K562 (cell line): Measurements from ENCODE around the gene ZFP69B. TPM values are rescaled to one million over a fixed set of nuclear protein-coding genes. Genes with fewer than 3 reads are reported as not detected.

Experiments
- ATAC-seq: fragments of 200-7000 bp; cut with Tn5 transposase; 3 replicates; pipeline ENCODE4 v1.9.1; 2020; ENCODE audit warnings: moderate library complexity
- BruUV-seq: library from RNA; stranded (reverse); fragments of 400-500 nt; replicated peaks from 2 replicates; lab custom pipeline; 2021; lab: Mats Ljungman, UMichigan
- CTCF ChIA-PET: fragments of 300-600 bp; formaldehyde crosslinking; extraction: SDS; loops from one replicate; lab custom pipeline; 2021; ENCODE audit warnings: low intra/inter-chr PET ratio; lab: Yijun Ruan, JAX
- POLR2A ChIA-PET: fragments of 300-600, 350-650 bp; sonication (Branson Sonifier 250); formaldehyde crosslinking; extraction: SDS; loops from one replicate; lab custom pipeline; 2021; ENCODE audit warnings: antibody characterized with exemption, inconsistent platforms; lab: Yijun Ruan, JAX
- DNase-seq, 4 experiments: peaks; one replicate each; pipeline versions ENCODE4 v3.0.0 to v3.0.0-alpha.2; 2011 to 2018; ENCODE audit warnings: low spot score in 3 of 4, mixed read lengths in 3 of 4; ENCODE audit errors: extremely low read depth in 1 of 4
- FAIRE-seq: peaks from 2 replicates; lab custom pipeline; 2011; peaks lifted over from hg19 to GRCh38; lab: Jason Lieb, UNC
- H2AFZ ChIP-seq: 2 replicates; pipeline ENCODE4 v1.6.0; 2011; ENCODE audit warnings: low read depth, low read length, control low read depth, inconsistent platforms
- H3K27ac ChIP-seq: fragments of 200-600 bp; 3 replicates; pipeline ENCODE4 v1.8.0; 2011; ENCODE audit warnings: low read depth, mild to moderate bottlenecking, control low read depth, inconsistent platforms, low read length, moderate library complexity, mixed read lengths; ENCODE audit errors: extremely low read depth
- H3K27me3 ChIP-seq, 2 experiments: fragments of 300-600 bp in 1 of 2; 2 replicates in 1 of 2; 3 replicates in 1 of 2; pipeline versions ENCODE4 v1.6.0 to v1.8.0; 2011; ENCODE audit warnings: inconsistent platforms in 2 of 2, low read length in 2 of 2, mild to moderate bottlenecking in 1 of 2, mixed read lengths in 1 of 2, moderate library complexity in 1 of 2; ENCODE audit not compliant: control insufficient read depth in 2 of 2, insufficient read depth in 2 of 2
- H3K36me3 ChIP-seq: fragments of 300-600 bp; 3 replicates; pipeline ENCODE4 v1.8.0; 2011; ENCODE audit warnings: mild to moderate bottlenecking, low read length, inconsistent platforms; ENCODE audit not compliant: control insufficient read depth, insufficient read depth
- H3K4me1 ChIP-seq, 2 experiments: fragments of 200-600 bp in 1 of 2; replicated peaks in 1 of 2; 2 replicates in 1 of 2; 3 replicates in 1 of 2; pipeline versions ENCODE4 v1.5.1 to v1.8.0; 2011; ENCODE audit warnings: inconsistent platforms in 2 of 2, low read length in 2 of 2, mild to moderate bottlenecking in 1 of 2, mixed read lengths in 1 of 2, moderate library complexity in 1 of 2; ENCODE audit not compliant: control insufficient read depth in 2 of 2, insufficient read depth in 2 of 2
- H3K4me2 ChIP-seq: 2 replicates; pipeline ENCODE4 v1.6.1; 2011; ENCODE audit warnings: low read length, control low read depth, inconsistent platforms, mixed read lengths; ENCODE audit not compliant: insufficient read depth
- H3K4me3 ChIP-seq: fragments of 200-600 bp; sonication (generic), shearing (Covaris generic); 2 replicates; pipeline ENCODE4 v1.5.1; 2016; ENCODE audit warnings: control low read depth, inconsistent platforms
- H3K79me2 ChIP-seq: fragments of 200-600 bp; 3 replicates; pipeline ENCODE4 v1.8.0; 2011; ENCODE audit warnings: low read length, inconsistent platforms; ENCODE audit not compliant: control insufficient read depth, insufficient read depth
- H3K9ac ChIP-seq, 2 experiments: 2 replicates each; pipeline versions ENCODE4 v1.6.0 to v1.6.1; 2011; ENCODE audit warnings: low read depth in 2 of 2, low read length in 2 of 2, control low read depth in 1 of 2, inconsistent platforms in 1 of 2, mild to moderate bottlenecking in 1 of 2, mixed read lengths in 1 of 2; ENCODE audit not compliant: insufficient read depth in 1 of 2
- H3K9me1 ChIP-seq: one replicate; pipeline ENCODE4 v1.6.0; 2011; ENCODE audit warnings: inconsistent platforms, mild to moderate bottlenecking, low read length, moderate library complexity; ENCODE audit not compliant: control insufficient read depth, insufficient read depth
- H3K9me3 ChIP-seq: replicated peaks from 2 replicates; pipeline ENCODE4 v1.5.1; 2011; ENCODE audit warnings: low read depth, low read length, inconsistent platforms; ENCODE audit not compliant: control insufficient read depth, insufficient read depth
- H4K20me1 ChIP-seq: replicated peaks from 2 replicates; pipeline ENCODE4 v1.6.1; 2011; ENCODE audit warnings: low read length, inconsistent platforms, mixed read lengths; ENCODE audit not compliant: control insufficient read depth, insufficient read depth
- MCM7 ChIP-seq, 2 experiments: fragments of 450-650 bp; IDR thresholded peaks; 2 replicates each; pipeline ENCODE4 v1.6.1; 2016 to 2018
- PTBP1 ChIP-seq: fragments of 200-400 bp; formaldehyde crosslinking; IDR thresholded peaks from 2 replicates; pipeline ENCODE4 v1.6.1; 2017; ENCODE audit warnings: low read depth, low read length
- SAP30 ChIP-seq: fragments of 200-600 bp; sonication (generic); IDR thresholded peaks from 2 replicates; pipeline ENCODE4 v1.6.1; 2012; ENCODE audit warnings: borderline replicate concordance, low read depth, mild to moderate bottlenecking, moderate library complexity, low read length, control low read depth, inconsistent platforms; ENCODE audit not compliant: insufficient read depth, poor library complexity, severe bottlenecking
- SMARCE1 ChIP-seq: fragments of 450-650 bp; IDR thresholded peaks from 2 replicates; pipeline ENCODE4 v1.7.1; 2016; ENCODE audit warnings: mild to moderate bottlenecking
- ZNF146 ChIP-seq: IDR thresholded peaks from one replicate; pipeline ENCODE4 v1.6.1; 2018; ENCODE audit warnings: missing compliant biosample characterization; ENCODE audit not compliant: unreplicated experiment
- WGBS: fragments of 100-300 bp; shearing (Covaris generic); methylation state at CpG from one replicate; pipeline ENCODE4 v1.1.6; 2016; ENCODE audit warnings: low coverage, mixed read lengths; ENCODE audit not compliant: insufficient coverage; ENCODE audit errors: missing lambda C conversion rate; 5-methylcytosine and 5-hydroxymethylcytosine counted together
- in situ Hi-C: fragments of 300-500 bp; cut with MboI; formaldehyde crosslinking; loops from 4 replicates; pipeline ENCODE4 v1.15.0; 2018; ENCODE audit warnings: inconsistent platforms, mixed read lengths
- intact Hi-C: fragments of 100-400 bp; cut with micrococcal nuclease; formaldehyde crosslinking; loops from 2 replicates; pipeline ENCODE4 v1.14.2; 2022
- polyA plus RNA-seq, 8 experiments: library from polyadenylated mRNA; depleted of rRNA in 4 of 8; stranded (reverse) in 5 of 8; unstranded in 3 of 8; fragments of >200 nt; fragmentation: Nextera tagmentation in 2 of 8; fragmentation: Illumina TruSeq in 1 of 8; extraction: Ambion mirVana in 2 of 8; extraction: Trizol in 1 of 8; gene quantifications; 2 replicates each; pipeline versions ENCODE4 v1.2.1 to v1.2.3, GENCODE V29; 2011 to 2014; ENCODE audit warnings: inconsistent platforms in 1 of 8, missing spikeins in 1 of 8
- total RNA-seq, 7 experiments: library from RNA; depleted of rRNA in 6 of 7; stranded (reverse); fragments of >200 nt in 6 of 7; fragmentation: Illumina TruSeq in 2 of 7; extraction: Trizol in 2 of 7; gene quantifications; 2 replicates each; pipeline versions ENCODE4 v1.2.1 to v1.2.3, GENCODE V29; 2011 to 2021; ENCODE audit warnings: low replicate concordance in 1 of 7
- TF ChIP-seq, protein P1 (sequence below): fragments of 250-450 bp; sonication (Bioruptor Pico); IDR thresholded peaks from 2 replicates; pipeline ENCODE4 v1.8.0; 2021; ENCODE audit warnings: moderate library complexity, mild to moderate bottlenecking, inconsistent platforms
- TF ChIP-seq, protein P2 (sequence below): fragments of 250-450 bp; sonication (Bioruptor Pico); IDR thresholded peaks from 2 replicates; pipeline ENCODE4 v1.5.0; 2021; ENCODE audit warnings: mild to moderate bottlenecking, moderate library complexity

Gene ZFP69B
- total and polyA plus RNA-seq, 9 of the 15 experiments (the other 6 are each of a cell fraction or from before 2014, with no cell fraction given), result 1.6 to 10.3 (median 8.4) TPM

DNA sequence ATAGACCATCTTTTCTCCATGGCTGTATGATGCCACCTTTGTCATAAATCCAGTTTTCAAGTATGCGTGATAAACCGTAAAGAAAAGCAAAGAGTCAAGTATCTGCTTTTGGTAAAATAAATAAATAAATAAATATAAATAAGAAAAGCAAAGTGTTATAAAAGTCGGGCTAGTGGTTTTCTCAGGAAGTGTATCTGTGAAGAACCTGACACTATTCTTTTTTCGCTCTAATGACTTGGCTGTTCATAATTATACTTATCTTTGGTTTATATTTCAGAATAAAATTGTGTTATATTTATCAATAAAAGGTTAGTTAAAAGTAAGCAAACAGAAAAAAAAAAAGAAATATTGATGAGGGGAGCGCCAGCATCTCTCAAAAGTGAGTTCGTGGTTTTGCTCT is 57.7 kb downstream of the ZFP69B start:
- peak overlapping the region; percentile 70 for H3K4me2 ChIP-seq
- in situ Hi-C loops (no loop called here), intact Hi-C loops (no loop called here)
- no peak for FAIRE-seq
- TF ChIP-seq SAP30, result no peak
- TF ChIP-seq SMARCE1, result no peak
- TF ChIP-seq MCM7 (IDR thresholded peaks at IDR 0.05), result no peak
- TF ChIP-seq PTBP1, result no peak
- TF ChIP-seq, protein P1, sequence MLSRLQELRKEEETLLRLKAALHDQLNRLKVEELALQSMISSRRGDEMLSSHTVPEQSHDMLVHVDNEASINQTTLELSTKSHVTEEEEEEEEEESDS (CRISPR knock-in tag), result no peak
- TF ChIP-seq ZNF146 (CRISPR knock-in tag), result no peak
- TF ChIP-seq, protein P2, sequence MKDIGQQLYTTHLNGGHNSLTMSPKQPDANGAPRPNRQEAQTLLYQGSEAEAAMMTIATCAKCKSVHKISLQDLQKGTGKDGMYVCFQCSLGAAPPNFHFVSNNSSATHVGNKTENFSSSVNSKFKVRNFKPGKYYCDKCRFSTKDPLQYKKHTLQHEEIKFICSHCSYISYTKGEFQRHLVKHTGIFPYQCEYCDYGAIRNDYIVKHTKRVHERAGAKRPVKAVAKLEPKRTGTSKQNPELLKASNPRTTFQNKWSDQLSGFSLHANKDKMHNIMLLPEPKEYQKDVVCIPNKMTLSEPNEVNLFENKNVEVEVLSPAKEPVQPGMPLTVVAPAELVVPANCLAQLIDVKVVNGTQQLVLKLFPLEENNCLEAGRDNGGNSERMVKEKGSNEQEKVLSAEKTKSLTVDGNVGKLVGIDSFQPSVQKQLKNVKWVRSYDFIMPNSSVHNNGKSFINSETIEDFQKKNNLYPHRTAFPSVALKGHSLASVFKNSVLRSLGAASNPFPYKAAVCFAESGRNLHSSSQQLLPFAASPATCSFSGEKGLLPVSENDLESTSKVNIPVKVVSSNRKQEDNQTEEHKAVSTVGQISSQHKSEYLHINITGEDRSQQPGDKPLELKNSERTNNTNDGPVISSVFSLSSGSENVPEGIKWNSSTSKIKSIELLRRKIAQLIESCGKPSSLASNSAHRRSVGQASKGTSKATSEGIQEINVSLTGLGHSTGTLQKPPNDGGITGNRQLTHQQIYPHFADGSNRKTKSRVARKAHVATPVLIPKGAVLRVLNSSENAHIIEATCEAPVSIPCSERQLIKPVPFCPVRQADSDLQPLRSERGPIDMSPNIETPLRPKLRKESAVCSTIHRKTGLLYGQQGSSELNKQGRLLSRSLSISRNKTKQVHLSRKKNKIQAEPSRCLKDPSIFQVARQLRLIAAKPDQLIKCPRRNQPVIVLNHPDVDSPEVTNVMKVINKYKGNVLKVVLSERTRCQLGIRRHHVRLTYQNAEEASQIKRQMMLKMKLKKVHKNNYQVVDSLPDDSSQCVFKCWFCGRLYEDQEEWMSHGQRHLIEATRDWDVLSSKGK (CRISPR knock-in tag), result no peak
- no peaks in the 10 kb centered on the region for H3K9me1 ChIP-seq
- no peak for ATAC-seq
- peak overlapping the region; percentile 62 to 81; a peak in 3 of 4 replicates for H3K9ac ChIP-seq
- no peak for DNase-seq
- no peaks in the 10 kb centered on the region for H3K36me3 ChIP-seq
- CTCF ChIA-PET, result no interaction called here
- 35% methylated on average over 6 of the region's 6 CpGs for WGBS
- H3K9me3 ChIP-seq, result peaks cover 8% of the 10 kb centered on the region; the same call in 1 of the 2 replicates
- peak overlapping the region; percentile 88 for H2AFZ ChIP-seq
- H3K79me2 ChIP-seq, result no peaks in the 10 kb centered on the region
- POLR2A ChIA-PET, result interaction anchor here (0.6 to 1.5 kb wide), 5 partner anchors 11 to 161 kb away, joined by 3 to 4 read pairs (median 3); partner anchors contain the start of gene ZNF684
- H3K4me1 ChIP-seq, result peaks cover 0 to 9% of the 10 kb centered on the region in 2 experiments; a peak in 2 of 5 replicates
- H3K27me3 ChIP-seq, result peaks cover 0 to 13% of the 10 kb centered on the region in 2 experiments; a peak in 2 of 5 replicates
- H3K4me3 ChIP-seq, result peak overlapping the region; percentile 39
- H3K27ac ChIP-seq, result 0 out of 3 replicates have a peak overlapping the region, but pooled peaks have one; percentile 32
- BruUV-seq, result TSS peak; percentile 86
- H4K20me1 ChIP-seq, result no peaks in the 10 kb centered on the region
